GM21723 (cell line): Measurements from ENCODE around the gene TRIM31.
"Not testable (repeated sequence)": the region's sequence is repeated elsewhere in the genome, so short reads cannot be mapped to it uniquely, and the experiment has no call there.

Experiments
- ATAC-seq: cut with Tn5 transposase; IDR thresholded peaks from one replicate; pipeline ENCODE4 v1.9.1; 2021; ENCODE audit warnings: mild to moderate bottlenecking, moderate library complexity; ENCODE audit not compliant: unreplicated experiment

TRIM31 gene

GRCh38 chr6:30118691-30119090, 5.8 kb upstream of the TRIM31 start:
- ATAC-seq: not testable (repeated sequence)

- no peak for ATAC-seq
Observed at GRCh38 chr6:30116724-30117123, 3.8 kb upstream of the TRIM31 start.

GRCh38 chr6:30113841-30114240, 951 bp upstream of the TRIM31 start:
- ATAC-seq: no peak

- no peak for ATAC-seq
Observed at GRCh38 chr6:30112402-30112994, 392 bp downstream of the TRIM31 start.

- no peak for ATAC-seq
Observed at GRCh38 chr6:30111266-30111856, 1.5 kb downstream of the TRIM31 start.

GRCh38 chr6:30104661-30105060, 8.2 kb downstream of the TRIM31 start:
- ATAC-seq: no peak

GRCh38 chr6:30103872-30104179, 9.1 kb downstream of the TRIM31 start:
- ATAC-seq: no peak

GRCh38 chr6:30102970-30103871, 9.7 kb downstream of the TRIM31 start:
- peak; percentile 66 for ATAC-seq

- no peak for ATAC-seq
Observed at GRCh38 chr6:30102414-30102969, 10.4 kb downstream of the TRIM31 start.

GRCh38 chr6:30101444-30102413, 11.2 kb downstream of the TRIM31 start:
- ATAC-seq: peak; percentile 82

GRCh38 chr6:30100585-30101443, 12.1 kb downstream of the TRIM31 start:
- ATAC-seq: no peak

- ATAC-seq: no peak
Observed at GRCh38 chr6:30100154-30100553, 12.7 kb downstream of the TRIM31 start.

GRCh38 chr6:30097902-30098768, 14.8 kb downstream of the TRIM31 start:
- no peak for ATAC-seq

GRCh38 chr6:30096829-30097228, 16.1 kb downstream of the TRIM31 start:
- ATAC-seq: no peak

- ATAC-seq: no peak
Observed at GRCh38 chr6:30093951-30094661, 18.8 kb downstream of the TRIM31 start.

- no peak for ATAC-seq
Observed at GRCh38 chr6:30092852-30093543, 19.9 kb downstream of the TRIM31 start.

- no peak for ATAC-seq
Observed at GRCh38 chr6:30091577-30092381, 21.1 kb downstream of the TRIM31 start.
